Sigmoid colon (tissue), 7 donors: ENCODE results near the gene COL23A1. TPM values are rescaled to one million over a fixed set of nuclear protein-coding genes. Genes with fewer than 3 reads are reported as not detected.

ENCODE experiments used
- DNase-seq: peaks from one replicate; pipeline ENCODE4 v3.0.0-alpha.2; 2019
- H3K27ac ChIP-seq, 4 donors: fragments of 200-600 bp; sonication (generic); one replicate each; pipeline ENCODE4 v1.5.1; 2016 to 2019; ENCODE audit warnings: mild to moderate bottlenecking in 1 of 4
- H3K27me3 ChIP-seq, 3 donors: fragments of 200-600 bp; sonication (generic); one replicate each; pipeline ENCODE4 v1.5.1; 2019; ENCODE audit warnings: mild to moderate bottlenecking in 1 of 3
- H3K36me3 ChIP-seq, 4 donors: fragments of 200-600 bp; sonication (generic); one replicate each; pipeline ENCODE4 v1.5.1; 2016 to 2019
- H3K4me1 ChIP-seq, 4 donors: fragments of 200-600 bp; sonication (generic); one replicate each; pipeline ENCODE4 v1.5.1; 2017 to 2019
- H3K4me3 ChIP-seq, 4 donors: fragments of 200-600 bp; sonication (generic); one replicate each; pipeline ENCODE4 v1.5.1; 2017 to 2019; ENCODE audit warnings: mild to moderate bottlenecking in 2 of 4, moderate library complexity in 1 of 4
- H3K9me3 ChIP-seq, 4 donors: fragments of 200-600 bp in 3 of 4; sonication (generic) in 3 of 4; one replicate each; pipeline versions ENCODE4 v1.5.1 to v1.6.1; 2013 to 2019
- CTCF ChIP-seq, 4 experiments: fragments of 450-650 bp in 3 of 4; fragments of 200-600 bp in 1 of 4; IDR thresholded peaks; one replicate each; pipeline ENCODE4 v1.5.1; 2016 to 2019; ENCODE audit warnings: antibody characterized with exemption in 4 of 4, mild to moderate bottlenecking in 3 of 4, moderate library complexity in 2 of 4
- EP300 ChIP-seq, 4 donors: sonication (generic); formaldehyde crosslinking; IDR thresholded peaks; one replicate each; pipeline ENCODE4 v1.6.1; 2017; ENCODE audit warnings: antibody characterized with exemption in 4 of 4
- POLR2A ChIP-seq, 2 donors: fragments of 450-650 bp; IDR thresholded peaks; one replicate each; pipeline ENCODE4 v1.6.1; 2016; ENCODE audit warnings: antibody characterized with exemption in 2 of 2, mild to moderate bottlenecking in 2 of 2, moderate library complexity in 2 of 2
- POLR2AphosphoS5 ChIP-seq, 4 donors: sonication (generic); formaldehyde crosslinking; IDR thresholded peaks; one replicate each; pipeline ENCODE4 v1.6.1; 2017; ENCODE audit warnings: antibody characterized with exemption in 4 of 4
- WGBS, 2 donors: extraction: QIAGEN DNeasy Blood & Tissue Kit; methylation state at CpG; one replicate each; pipeline ENCODE4 v1.1.7; 2013; 5-methylcytosine and 5-hydroxymethylcytosine counted together
- intact Hi-C: fragments of 100-400 bp; cut with DNase I; formaldehyde crosslinking; loops from one replicate; pipeline ENCODE4 v1.15.1; 2023
- polyA plus RNA-seq, 3 donors: library from polyadenylated mRNA; stranded (reverse); fragments of 200-250 nt; gene quantifications; one replicate each; pipeline ENCODE4 v1.2.3, GENCODE V29; 2013
- total RNA-seq, 4 donors: library from RNA; depleted of rRNA; stranded (reverse); fragments of >200 nt; gene quantifications; one replicate each; pipeline ENCODE4 v1.1.0, GENCODE V29; 2016
- donor health status: healthy with polysubstance abuse.
- donor health status: Bipolar disorder and iron deficiency.
- donor health status: healthy.

COL23A1 gene
- total and polyA plus RNA-seq, 7 donors = 0.28 to 1.2 (median 0.57) TPM; not detected in 1

DNA sequence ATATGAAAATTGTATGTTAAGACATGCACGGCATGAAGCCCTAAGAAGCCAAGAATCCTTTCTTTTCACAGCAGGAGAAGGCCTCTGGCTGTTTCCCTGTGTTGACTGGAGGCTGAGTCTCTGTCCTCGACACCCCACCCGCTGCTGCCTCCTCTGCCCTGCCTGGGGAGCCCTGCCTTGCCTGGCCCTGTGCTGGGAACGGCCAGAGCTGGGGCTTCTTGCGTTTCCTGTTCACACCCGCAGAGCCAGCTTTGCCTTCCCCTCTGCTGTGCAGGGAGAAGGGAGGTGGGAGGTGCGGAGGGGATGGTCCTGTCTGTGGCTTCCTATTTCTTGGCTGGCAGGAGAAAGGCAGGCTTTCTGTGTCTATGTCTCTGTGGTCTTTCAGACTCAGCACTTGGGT is 396.2 kb downstream of the COL23A1 start:
- Histone ChIP-seq H3K27ac (no peak overlapping the region), H3K36me3 (no peaks in the 10 kb centered on the region), H3K9me3 (no peaks in the 10 kb centered on the region), H3K4me1 (no peaks in the 10 kb centered on the region), H3K4me3 (no peak overlapping the region), H3K27me3 (no peaks in the 10 kb centered on the region)
- intact Hi-C loops = no loop called here
- WGBS, 2 donors = 31 to 58% methylated on average over 7 of the region's 7 CpGs
- no peak for TF ChIP-seq EP300 (IDR thresholded peaks at IDR 0.05)
- TF ChIP-seq CTCF (IDR thresholded peaks at IDR 0.05) = no peak
- TF ChIP-seq POLR2A (IDR thresholded peaks at IDR 0.05) = no peak
- no peak for TF ChIP-seq POLR2AphosphoS5 (IDR thresholded peaks at IDR 0.05)
- DNase-seq = no peak

DNA sequence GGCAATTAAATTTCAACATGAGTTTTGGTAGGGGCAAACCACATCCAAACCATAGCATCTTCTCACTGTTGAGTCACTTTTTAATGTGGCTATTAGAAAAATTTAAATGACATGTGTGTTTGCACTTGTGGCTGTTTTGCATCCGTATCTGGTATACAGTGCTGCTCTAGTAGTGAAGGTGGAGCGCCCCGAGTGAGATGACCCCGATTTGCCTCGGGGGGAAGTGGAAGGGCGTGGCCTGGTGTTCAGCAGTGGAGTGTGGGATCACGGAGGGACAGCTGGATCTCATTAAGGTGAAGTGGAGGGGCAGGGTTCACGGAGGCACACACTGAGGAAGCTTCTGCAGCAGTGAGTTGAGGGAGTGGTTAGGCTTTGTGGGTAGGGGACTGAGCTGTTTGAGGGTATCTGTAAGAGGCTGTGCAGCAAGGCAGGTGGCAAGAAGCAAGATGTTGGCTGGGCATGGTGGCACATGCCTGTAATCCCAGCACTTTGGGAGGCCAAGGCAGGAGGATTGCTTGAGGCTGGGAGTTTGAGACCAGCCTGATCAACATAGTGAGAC is 396.9 kb downstream of the COL23A1 start:
- no peak for TF ChIP-seq EP300 (IDR thresholded peaks at IDR 0.05)
- no peak for TF ChIP-seq CTCF (IDR thresholded peaks at IDR 0.05)
- Histone ChIP-seq H3K4me1 (no peaks in the 10 kb centered on the region), H3K27ac (no peak overlapping the region), H3K4me3 (no peak overlapping the region), H3K27me3 (no peaks in the 10 kb centered on the region), H3K36me3 (no peaks in the 10 kb centered on the region), H3K9me3 (no peaks in the 10 kb centered on the region)
- WGBS, 2 donors = 63 to 79% methylated on average over 8 of the region's 8 CpGs
- intact Hi-C loops = no loop called here
- no peak for DNase-seq

- DNase-seq = no peak
- H3K4me3 ChIP-seq = no peak overlapping the region
- no peaks in the 10 kb centered on the region for H3K36me3 ChIP-seq
- intact Hi-C loops = no loop called here
- 95 to 96% methylated on average over 7 of the region's 7 CpGs for WGBS, 2 donors
- no peaks in the 10 kb centered on the region for H3K27me3 ChIP-seq
- H3K27ac ChIP-seq = no peak overlapping the region
- no peaks in the 10 kb centered on the region for H3K4me1 ChIP-seq
- no peaks in the 10 kb centered on the region for H3K9me3 ChIP-seq
- TF ChIP-seq CTCF (IDR thresholded peaks at IDR 0.05) = no peak
- no peak for TF ChIP-seq POLR2AphosphoS5 (IDR thresholded peaks at IDR 0.05)
- no peak for TF ChIP-seq EP300 (IDR thresholded peaks at IDR 0.05)
- TF ChIP-seq POLR2A (IDR thresholded peaks at IDR 0.05) = no peak
Measured at GRCh38 chr5:178192787-178193186, 397.4 kb downstream of the COL23A1 start.

- TF ChIP-seq POLR2A (IDR thresholded peaks at IDR 0.05) = no peak
- no peak for TF ChIP-seq POLR2AphosphoS5 (IDR thresholded peaks at IDR 0.05)
- no peak for TF ChIP-seq CTCF (IDR thresholded peaks at IDR 0.05)
- no peak for TF ChIP-seq EP300 (IDR thresholded peaks at IDR 0.05)
- no peaks in the 10 kb centered on the region for H3K9me3 ChIP-seq
- DNase-seq = no peak
- no peaks in the 10 kb centered on the region for H3K36me3 ChIP-seq
- no peak overlapping the region for H3K4me3 ChIP-seq
- 77 to 82% methylated on average over 2 of the region's 2 CpGs for WGBS, 2 donors
- intact Hi-C loops = no loop called here
- no peaks in the 10 kb centered on the region for H3K27me3 ChIP-seq
- no peaks in the 10 kb centered on the region for H3K4me1 ChIP-seq
- H3K27ac ChIP-seq = no peak overlapping the region
Measured at GRCh38 chr5:178192244-178192643, 397.9 kb downstream of the COL23A1 start.

GRCh38 chr5:178191661-178192060 is 398.5 kb downstream of the COL23A1 start:
- TF ChIP-seq POLR2AphosphoS5 (IDR thresholded peaks at IDR 0.05) = no peak
- TF ChIP-seq POLR2A (IDR thresholded peaks at IDR 0.05) = no peak
- TF ChIP-seq CTCF (IDR thresholded peaks at IDR 0.05) = no peak
- TF ChIP-seq EP300 (IDR thresholded peaks at IDR 0.05) = no peak
- 71 to 85% methylated on average over 4 of the region's 4 CpGs for WGBS, 2 donors
- no peak overlapping the region for H3K4me3 ChIP-seq

More at GRCh38 chr5:178191661-178192060, 398.5 kb downstream of the COL23A1 start:
- H3K27me3 ChIP-seq = no peaks in the 10 kb centered on the region
- no peak overlapping the region for H3K27ac ChIP-seq
- intact Hi-C loops = no loop called here
- no peaks in the 10 kb centered on the region for H3K4me1 ChIP-seq
- DNase-seq = no peak
- no peaks in the 10 kb centered on the region for H3K9me3 ChIP-seq
- H3K36me3 ChIP-seq = no peaks in the 10 kb centered on the region
